HepG2 (cell line): ENCODE data around the gene RASSF7. TPM values are rescaled to one million over a fixed set of nuclear protein-coding genes. Genes with fewer than 3 reads are reported as not detected.

ENCODE experiments used
- ATRX ChIP-seq: sonication (generic); formaldehyde crosslinking; IDR thresholded peaks from 2 replicates; pipeline ENCODE4 v1.4.0; 2020; ENCODE audit warnings: missing genetic modification reagents, borderline replicate concordance
- CC2D1A ChIP-seq: sonication (generic); formaldehyde crosslinking; IDR thresholded peaks from 2 replicates; pipeline ENCODE4 v1.8.1; 2023; ENCODE audit warnings: mild to moderate bottlenecking, missing genetic modification reagents
- HMG20B ChIP-seq: conservative IDR thresholded peaks from 2 replicates; pipeline ENCODE4 v1.6.1; 2016; ENCODE audit warnings: missing genetic modification reagents, missing compliant biosample characterization
- IRF2 ChIP-seq: IDR thresholded peaks from 2 replicates; pipeline ENCODE4 v1.6.1; 2018; ENCODE audit warnings: missing genetic modification reagents, missing compliant biosample characterization
- MAFK ChIP-seq, 2 experiments: IDR thresholded peaks in 1 of 2; conservative IDR thresholded peaks in 1 of 2; 2 replicates each; pipeline ENCODE4 v1.6.1; 2011; ENCODE audit warnings: improper control_type of control experiment in 2 of 2, low read length in 2 of 2
- SIX4 ChIP-seq: sonication (generic); formaldehyde crosslinking; IDR thresholded peaks from 2 replicates; pipeline ENCODE4 v1.4.0; 2020; ENCODE audit warnings: missing genetic modification reagents
- TERF1 ChIP-seq: sonication (generic); formaldehyde crosslinking; IDR thresholded peaks from 2 replicates; pipeline ENCODE4 v1.8.0; 2022; ENCODE audit warnings: mild to moderate bottlenecking, missing genetic modification reagents, moderate library complexity
- ZNF143 ChIP-seq: sonication (generic); formaldehyde crosslinking; IDR thresholded peaks from 2 replicates; pipeline ENCODE4 v1.4.0; 2020; ENCODE audit warnings: missing genetic modification reagents
- ZNF572 ChIP-seq: sonication (generic); formaldehyde crosslinking; IDR thresholded peaks from 2 replicates; pipeline ENCODE4 v1.5.1; 2020; ENCODE audit warnings: mild to moderate bottlenecking, missing genetic modification reagents
- ZNF737 ChIP-seq: sonication (generic); formaldehyde crosslinking; IDR thresholded peaks from 2 replicates; pipeline ENCODE4 v1.5.0; 2020; ENCODE audit warnings: missing genetic modification reagents, mild to moderate bottlenecking, borderline replicate concordance
- polyA plus RNA-seq, 8 experiments: library from polyadenylated mRNA; depleted of rRNA in 3 of 8; stranded (reverse) in 7 of 8; unstranded in 1 of 8; fragments of >200 nt; fragmentation: Illumina TruSeq in 4 of 8; extraction: Trizol in 4 of 8; gene quantifications; 2 replicates each; pipeline versions ENCODE4 v1.2.1 to v1.2.3, GENCODE V29; 2011 to 2016; ENCODE audit warnings: low read depth in 4 of 8, missing spikeins in 1 of 8, mixed read lengths in 1 of 8; ENCODE audit not compliant: insufficient read depth in 1 of 8
- total RNA-seq, 5 experiments: library from RNA; depleted of rRNA; stranded (reverse); fragments of >200 nt; fragmentation: Illumina TruSeq; extraction: Trizol; gene quantifications; 2 replicates each; pipeline ENCODE4 v1.2.3, GENCODE V29; 2016; ENCODE audit warnings: low read depth in 1 of 5
- TF ChIP-seq, protein P1 (sequence below): sonication (generic); formaldehyde crosslinking; IDR thresholded peaks from one replicate; pipeline ENCODE4 v1.5.1; 2020; ENCODE audit warnings: mild to moderate bottlenecking, missing genetic modification reagents; ENCODE audit errors: not compliant biosample characterization

RASSF7 gene
- total and polyA plus RNA-seq, 2 of the 13 experiments (the other 11 are each of a cell fraction or from before 2014, with no cell fraction given), result 20.2 to 28.6 TPM

DNA sequence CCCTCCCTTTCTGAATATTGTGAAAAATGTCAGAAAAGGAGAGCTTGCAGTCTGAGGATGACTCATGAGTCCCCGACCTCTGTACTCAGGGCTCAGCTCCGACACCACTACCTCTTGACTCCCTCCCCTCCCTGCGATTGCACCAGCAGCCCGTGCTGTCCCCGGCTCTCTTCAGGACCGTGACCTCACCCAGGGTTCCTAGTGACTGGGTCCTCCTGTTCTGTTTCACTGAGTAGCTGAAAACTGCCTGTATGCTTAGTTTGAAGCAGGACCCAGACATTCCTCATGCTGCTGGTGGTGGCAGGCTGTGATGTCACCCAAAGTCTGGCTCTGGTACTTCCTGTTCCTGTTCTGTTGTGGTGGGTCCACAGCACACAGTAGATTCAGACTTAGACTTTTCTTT, 27.2 kb downstream of the RASSF7 start (continued):
- TF ChIP-seq, protein P1, sequence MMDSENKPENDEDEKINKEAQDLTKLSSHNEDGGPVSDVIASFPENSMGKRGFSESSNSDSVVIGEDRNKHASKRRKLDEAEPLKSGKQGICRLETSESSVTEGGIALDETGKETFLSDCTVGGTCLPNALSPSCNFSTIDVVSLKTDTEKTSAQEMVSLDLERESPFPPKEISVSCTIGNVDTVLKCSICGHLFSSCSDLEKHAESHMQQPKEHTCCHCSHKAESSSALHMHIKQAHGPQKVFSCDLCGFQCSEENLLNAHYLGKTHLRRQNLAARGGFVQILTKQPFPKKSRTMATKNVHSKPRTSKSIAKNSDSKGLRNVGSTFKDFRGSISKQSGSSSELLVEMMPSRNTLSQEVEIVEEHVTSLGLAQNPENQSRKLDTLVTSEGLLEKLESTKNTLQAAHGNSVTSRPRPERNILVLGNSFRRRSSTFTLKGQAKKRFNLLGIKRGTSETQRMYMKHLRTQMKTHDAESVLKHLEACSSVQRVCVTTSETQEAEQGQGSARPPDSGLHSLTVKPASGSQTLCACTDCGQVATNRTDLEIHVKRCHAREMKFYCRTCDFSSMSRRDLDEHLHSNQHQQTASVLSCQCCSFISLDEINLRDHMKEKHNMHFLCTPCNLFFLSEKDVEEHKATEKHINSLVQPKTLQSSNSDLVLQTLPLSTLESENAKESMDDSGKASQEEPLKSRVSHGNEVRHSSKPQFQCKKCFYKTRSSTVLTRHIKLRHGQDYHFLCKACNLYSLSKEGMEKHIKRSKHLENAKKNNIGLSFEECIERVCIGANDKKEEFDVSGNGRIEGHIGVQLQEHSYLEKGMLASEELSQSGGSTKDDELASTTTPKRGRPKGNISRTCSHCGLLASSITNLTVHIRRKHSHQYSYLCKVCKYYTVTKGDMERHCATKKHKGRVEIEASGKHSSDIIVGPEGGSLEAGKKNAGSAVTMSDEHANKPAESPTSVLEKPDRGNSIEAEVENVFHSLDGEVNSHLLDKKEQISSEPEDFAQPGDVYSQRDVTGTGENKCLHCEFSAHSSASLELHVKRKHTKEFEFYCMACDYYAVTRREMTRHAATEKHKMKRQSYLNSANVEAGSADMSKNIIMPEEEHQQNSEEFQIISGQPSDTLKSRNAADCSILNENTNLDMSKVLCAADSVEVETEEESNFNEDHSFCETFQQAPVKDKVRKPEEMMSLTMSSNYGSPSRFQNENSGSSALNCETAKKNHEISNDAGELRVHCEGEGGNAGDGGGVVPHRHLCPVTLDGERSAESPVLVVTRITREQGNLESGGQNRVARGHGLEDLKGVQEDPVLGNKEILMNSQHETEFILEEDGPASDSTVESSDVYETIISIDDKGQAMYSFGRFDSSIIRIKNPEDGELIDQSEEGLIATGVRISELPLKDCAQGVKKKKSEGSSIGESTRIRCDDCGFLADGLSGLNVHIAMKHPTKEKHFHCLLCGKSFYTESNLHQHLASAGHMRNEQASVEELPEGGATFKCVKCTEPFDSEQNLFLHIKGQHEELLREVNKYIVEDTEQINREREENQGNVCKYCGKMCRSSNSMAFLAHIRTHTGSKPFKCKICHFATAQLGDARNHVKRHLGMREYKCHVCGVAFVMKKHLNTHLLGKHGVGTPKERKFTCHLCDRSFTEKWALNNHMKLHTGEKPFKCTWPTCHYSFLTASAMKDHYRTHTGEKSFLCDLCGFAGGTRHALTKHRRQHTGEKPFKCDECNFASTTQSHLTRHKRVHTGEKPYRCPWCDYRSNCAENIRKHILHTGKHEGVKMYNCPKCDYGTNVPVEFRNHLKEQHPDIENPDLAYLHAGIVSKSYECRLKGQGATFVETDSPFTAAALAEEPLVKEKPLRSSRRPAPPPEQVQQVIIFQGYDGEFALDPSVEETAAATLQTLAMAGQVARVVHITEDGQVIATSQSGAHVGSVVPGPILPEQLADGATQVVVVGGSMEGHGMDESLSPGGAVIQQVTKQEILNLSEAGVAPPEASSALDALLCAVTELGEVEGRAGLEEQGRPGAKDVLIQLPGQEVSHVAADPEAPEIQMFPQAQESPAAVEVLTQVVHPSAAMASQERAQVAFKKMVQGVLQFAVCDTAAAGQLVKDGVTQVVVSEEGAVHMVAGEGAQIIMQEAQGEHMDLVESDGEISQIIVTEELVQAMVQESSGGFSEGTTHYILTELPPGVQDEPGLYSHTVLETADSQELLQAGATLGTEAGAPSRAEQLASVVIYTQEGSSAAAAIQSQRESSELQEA, result no peak
- TF ChIP-seq CC2D1A (CRISPR knock-in tag) (no peak), HMG20B (CRISPR knock-in tag) (peak; percentile 74), ZNF143 (no peak), TERF1 (no peak), ZNF737 (no peak), MAFK (conservative IDR thresholded peaks at IDR 0.05 in 1 of 2, IDR thresholded peaks at IDR 0.05 in 1 of 2; ENCODE audit: low read length in 2 of 2) (no peak), SIX4 (CRISPR knock-in tag) (no peak; the same call in 1 of the 2 replicates), ATRX (CRISPR knock-in tag) (no peak), IRF2 (CRISPR knock-in tag) (peak; percentile 76), ZNF572 (CRISPR knock-in tag) (no peak)
